ENCODE results near the gene PTH1R.

- TF ChIP-seq CTCF (IDR thresholded peaks at IDR 0.05) = no peak
- no peak for TF ChIP-seq POLR2A (IDR thresholded peaks at IDR 0.05)
These were observed 29.8 kb downstream of the PTH1R start for GRCh38 chr3:46907271-46907670.

Data from testis (tissue), 2 donors.